RWPE1 (cell line): ENCODE measurements around the gene PCBD1.

ENCODE experiments used
- CTCF ChIA-PET: fragments of 350-600 bp; sonication (Branson Sonifier 250); formaldehyde crosslinking; extraction: SDS; loops from one replicate; lab custom pipeline; 2021; lab: Yijun Ruan, JAX
- POLR2A ChIA-PET: fragments of 400-600 bp; formaldehyde crosslinking; extraction: SDS; loops from one replicate; lab custom pipeline; 2020; ENCODE audit warnings: antibody characterized with exemption; ENCODE audit not compliant: low non-redundant PET; lab: Yijun Ruan, JAX
- DNase-seq: peaks from one replicate; pipeline ENCODE4 v3.0.0; 2012; ENCODE audit warnings: low spot score
- H3K27ac ChIP-seq: fragments of 450-650 bp; 2 replicates; pipeline ENCODE4 v1.5.1; 2017
- CTCF ChIP-seq: fragments of 450-650 bp; conservative IDR thresholded peaks from 2 replicates; pipeline ENCODE4 v1.5.1; 2017; ENCODE audit warnings: low read depth, mild to moderate bottlenecking

The PCBD1 gene

GRCh38 chr10:70845816-70846215, 42.5 kb downstream of the PCBD1 start:
- POLR2A ChIA-PET = no interaction called here
- no peak for DNase-seq
- H3K27ac ChIP-seq = no peak overlapping the region
- TF ChIP-seq CTCF = no peak
- CTCF ChIA-PET = no interaction called here

- ChIA-PET CTCF (no interaction called here), POLR2A (no interaction called here)
Measured at GRCh38 chr10:70845256-70845655, 43.1 kb downstream of the PCBD1 start.

GRCh38 chr10:70843776-70844489, 44.4 kb downstream of the PCBD1 start:
- ChIA-PET POLR2A (no interaction called here), CTCF (no interaction called here)
- TF ChIP-seq CTCF = no peak
- DNase-seq = no peak
- H3K27ac ChIP-seq = no peak overlapping the region

More at GRCh38 chr10:70845256-70845655, 43.1 kb downstream of the PCBD1 start:
- no peak overlapping the region for H3K27ac ChIP-seq
- DNase-seq = no peak
- TF ChIP-seq CTCF = no peak

- TF ChIP-seq CTCF = no peak
- ChIA-PET CTCF (interaction anchor here (0.6 kb wide), 1 partner anchor 641 kb away, joined by 3 read pairs; no protein-coding TSS in a partner anchor), POLR2A (no interaction called here)
- no peak for DNase-seq
- H3K27ac ChIP-seq = no peak overlapping the region
Measured at GRCh38 chr10:70843333-70843732, 45.0 kb downstream of the PCBD1 start.

- no peak for TF ChIP-seq CTCF
- no peak for DNase-seq
- POLR2A ChIA-PET = no interaction called here
- no peak overlapping the region for H3K27ac ChIP-seq
- CTCF ChIA-PET = no interaction called here
Measured at GRCh38 chr10:70840836-70841235, 47.5 kb downstream of the PCBD1 start.

GRCh38 chr10:70838270-70838805, 50.0 kb downstream of the PCBD1 start:
- DNase-seq = no peak
- H3K27ac ChIP-seq = no peak overlapping the region
- POLR2A ChIA-PET = no interaction called here
- TF ChIP-seq CTCF = no peak
- CTCF ChIA-PET = interaction anchor here (0.6 to 1.2 kb wide), 2 partner anchors 48 to 196 kb away, joined by 3 to 4 read pairs; no protein-coding TSS in a partner anchor
